Measurements from ENCODE around the gene ITGB1BP1.

The ITGB1BP1 gene

GRCh38 chr2:9390991-9391390 lies 32.3 kb downstream of the ITGB1BP1 start:
- H3K4me3 ChIP-seq (ENCODE audit: low read depth, low read length): no peak overlapping the region
- POLR2A ChIA-PET: no interaction called here
- CTCF ChIA-PET: no interaction called here
- no peak for TF ChIP-seq CTCF (IDR thresholded peaks at IDR 0.05; ENCODE audit: insufficient read depth, low read length, missing control alignments)
- DNase-seq (ENCODE audit: low read depth, low spot score): no peak

GRCh38 chr2:9390151-9390850 lies 33.0 kb downstream of the ITGB1BP1 start:
- TF ChIP-seq CTCF (IDR thresholded peaks at IDR 0.05; ENCODE audit: insufficient read depth, low read length, missing control alignments): no peak
- ChIA-PET POLR2A (no interaction called here), CTCF (no interaction called here)
- DNase-seq (ENCODE audit: low read depth, low spot score): no peak
- H3K4me3 ChIP-seq (ENCODE audit: low read depth, low read length): no peak overlapping the region

- ChIA-PET CTCF (no interaction called here), POLR2A (no interaction called here)
- no peak for DNase-seq (ENCODE audit: low read depth, low spot score)
- TF ChIP-seq CTCF (IDR thresholded peaks at IDR 0.05; ENCODE audit: insufficient read depth, low read length, missing control alignments): no peak
- H3K4me3 ChIP-seq (ENCODE audit: low read depth, low read length): no peak overlapping the region
These were observed 34.1 kb downstream of the ITGB1BP1 start for GRCh38 chr2:9388950-9389911.

GRCh38 chr2:9388199-9388681 lies 35.1 kb downstream of the ITGB1BP1 start:
- TF ChIP-seq CTCF (IDR thresholded peaks at IDR 0.05; ENCODE audit: insufficient read depth, low read length, missing control alignments): no peak

GRCh38 chr2:9385841-9386240 lies 37.5 kb downstream of the ITGB1BP1 start:
- POLR2A ChIA-PET: no interaction called here
- CTCF ChIA-PET: interaction anchor here (0.8 to 1.5 kb wide), 3 partner anchors 21 to 244 kb away, joined by 3 to 9 read pairs (median 3); partner anchors contain the start of gene ASAP2
- DNase-seq (ENCODE audit: low read depth, low spot score): no peak
- H3K4me3 ChIP-seq (ENCODE audit: low read depth, low read length): no peak overlapping the region
- no peak for TF ChIP-seq CTCF (IDR thresholded peaks at IDR 0.05; ENCODE audit: insufficient read depth, low read length, missing control alignments)

More at GRCh38 chr2:9388199-9388681, 35.1 kb downstream of the ITGB1BP1 start:
- ChIA-PET CTCF (interaction anchor here (1.0 to 1.2 kb wide), 2 partner anchors 17 to 182 kb away, joined by 3 to 6 read pairs; partner anchors contain the start of gene ASAP2), POLR2A (no interaction called here)
- H3K4me3 ChIP-seq (ENCODE audit: low read depth, low read length): no peak overlapping the region
- DNase-seq (ENCODE audit: low read depth, low spot score): no peak

- ChIA-PET CTCF (interaction anchor here (1.2 to 2.0 kb wide), 2 partner anchors 14 to 20 kb away, joined by 8 to 9 read pairs; no protein-coding TSS in a partner anchor), POLR2A (interaction anchor here (0.5 kb wide), 1 partner anchor 594 kb away, joined by 5 read pairs; no protein-coding TSS in a partner anchor)
- no peak overlapping the region for H3K4me3 ChIP-seq (ENCODE audit: low read depth, low read length)
- DNase-seq (ENCODE audit: low read depth, low spot score): no peak
- TF ChIP-seq CTCF (IDR thresholded peaks at IDR 0.05; ENCODE audit: insufficient read depth, low read length, missing control alignments): no peak
These were observed 38.8 kb downstream of the ITGB1BP1 start for GRCh38 chr2:9384521-9384920.

All from AG04449 (cell line).